Stimulated activated CD8-positive, alpha-beta memory T cell treated with anti-CD3 and anti-CD28 coated beads, Interleukin-12 subunit alpha, Interleukin-12 subunit beta, amount 100 ng/mL, for 24 hours (primary cell): ENCODE measurements around the gene ABHD4.
"Not testable (repeated sequence)": the region's sequence is repeated elsewhere in the genome, so short reads cannot be mapped to it uniquely, and the experiment has no call there.

Source experiments
- DNase-seq: peaks from one replicate; pipeline ENCODE4 v3.0.0-alpha.2; 2020; ENCODE audit errors: extremely low read depth

The ABHD4 gene

GRCh38 chr14:22627506-22628263 is 29.6 kb downstream of the ABHD4 start:
- DNase-seq, result no peak

GRCh38 chr14:22629361-22629760 is 31.3 kb downstream of the ABHD4 start:
- DNase-seq, result no peak

- no peak for DNase-seq
Observed at GRCh38 chr14:22630066-22630465, 32.0 kb downstream of the ABHD4 start.

- no peak for DNase-seq
Observed at GRCh38 chr14:22630486-22630885, 32.4 kb downstream of the ABHD4 start.

GRCh38 chr14:22634233-22634900 is 36.3 kb downstream of the ABHD4 start:
- DNase-seq, result no peak

GRCh38 chr14:22635980-22636379 is 37.9 kb downstream of the ABHD4 start:
- DNase-seq, result not testable (repeated sequence)

- no peak for DNase-seq
Observed at GRCh38 chr14:22640192-22640591, 42.1 kb downstream of the ABHD4 start.

- no peak for DNase-seq
Observed at GRCh38 chr14:22641846-22642245, 43.7 kb downstream of the ABHD4 start.

GRCh38 chr14:22644305-22644635 is 46.2 kb downstream of the ABHD4 start, which contains the start of gene OR6J1:
OR6J1 (minus strand) TSS chr14:22644352; CDS start chr14:22634811, 9,541 bp downstream.
- no peak for DNase-seq

- no peak for DNase-seq
Observed at GRCh38 chr14:22646570-22647254, 48.6 kb downstream of the ABHD4 start.

- DNase-seq, result no peak
Observed at GRCh38 chr14:22648506-22648905, 50.4 kb downstream of the ABHD4 start.

- DNase-seq, result no peak
Observed at GRCh38 chr14:22650046-22650739, 52.1 kb downstream of the ABHD4 start.

- no peak for DNase-seq
Observed at GRCh38 chr14:22650960-22651521, 52.9 kb downstream of the ABHD4 start.

- no peak for DNase-seq
Observed at GRCh38 chr14:22651586-22651985, 53.5 kb downstream of the ABHD4 start.

GRCh38 chr14:22653012-22653621 is 55.0 kb downstream of the ABHD4 start:
- DNase-seq, result no peak

- no peak for DNase-seq
Observed at GRCh38 chr14:22656226-22656625, 58.1 kb downstream of the ABHD4 start.

GRCh38 chr14:22656945-22657731 is 59.0 kb downstream of the ABHD4 start:
- DNase-seq, result no peak

- DNase-seq, result no peak
Observed at GRCh38 chr14:22657861-22658260, 59.8 kb downstream of the ABHD4 start.

GRCh38 chr14:22658946-22659345 is 60.8 kb downstream of the ABHD4 start:
- no peak for DNase-seq

- no peak for DNase-seq
Observed at GRCh38 chr14:22660654-22661053, 62.6 kb downstream of the ABHD4 start.
